Panc1 (cell line): Measurements from ENCODE around the gene GDF7. TPM values are rescaled to one million over a fixed set of nuclear protein-coding genes. Genes with fewer than 3 reads are reported as not detected.
A peak's percentile ranks its signal among the peaks of the same experiment; 100 is the strongest.

Experiments used
- ATAC-seq: fragments of 200-7000 bp; cut with Tn5 transposase; 2 replicates; pipeline ENCODE4 v1.9.1; 2020; ENCODE audit warnings: mild to moderate bottlenecking, moderate library complexity
- BruUV-seq: library from RNA; stranded (reverse); fragments of 400-500 nt; replicated peaks from 2 replicates; lab custom pipeline; 2021; lab: Mats Ljungman, UMichigan
- CTCF ChIA-PET: fragments of 300-600 bp; sonication (Branson Sonifier 250); formaldehyde crosslinking; loops from one replicate; lab custom pipeline; 2022; ENCODE audit warnings: antibody characterized with exemption; lab: Charles Lee
- POLR2A ChIA-PET: fragments of 300-600 bp; sonication (Branson Sonifier 250); formaldehyde crosslinking; loops from one replicate; lab custom pipeline; 2022; ENCODE audit warnings: antibody characterized with exemption; lab: Charles Lee
- DNase-seq: peaks from one replicate; pipeline ENCODE4 v3.0.0-alpha.2; 2010; ENCODE audit warnings: low read depth, low spot score
- H3K27ac ChIP-seq: 2 replicates; pipeline ENCODE4 v1.5.1; 2011; ENCODE audit warnings: mild to moderate bottlenecking, low read length, inconsistent platforms
- H3K27me3 ChIP-seq: fragments of 200-500 bp; sonication (Bioruptor generic); 2 replicates; pipeline ENCODE4 v1.6.0; 2014; ENCODE audit warnings: low read length, inconsistent platforms; ENCODE audit not compliant: control insufficient read depth, insufficient read depth
- H3K36me3 ChIP-seq: fragments of 200-500 bp; sonication (Bioruptor generic); 2 replicates; pipeline ENCODE4 v1.5.1; 2014; ENCODE audit warnings: inconsistent platforms, mild to moderate bottlenecking, low read length, moderate library complexity; ENCODE audit not compliant: control insufficient read depth, insufficient read depth
- H3K4me1 ChIP-seq: 2 replicates; pipeline ENCODE4 v1.5.1; 2011; ENCODE audit warnings: inconsistent platforms, mild to moderate bottlenecking, low read length, moderate library complexity; ENCODE audit not compliant: control insufficient read depth, insufficient read depth
- H3K4me3 ChIP-seq, 2 experiments: 2 replicates each; pipeline ENCODE4 v1.5.1; 2011 to 2012; ENCODE audit warnings: low read depth in 2 of 2, low read length in 2 of 2, mild to moderate bottlenecking in 2 of 2, inconsistent platforms in 1 of 2, moderate library complexity in 1 of 2
- H3K9me3 ChIP-seq: fragments of 200-500 bp; sonication (Bioruptor generic); 2 replicates; pipeline ENCODE4 v1.5.1; 2014; ENCODE audit warnings: low read depth, mild to moderate bottlenecking, inconsistent platforms, low read length, moderate library complexity; ENCODE audit not compliant: control insufficient read depth, insufficient read depth
- CTCF ChIP-seq: fragments of 450-650 bp; IDR thresholded peaks from 2 replicates; pipeline ENCODE4 v1.5.1; 2017; ENCODE audit warnings: mild to moderate bottlenecking
- POLR2AphosphoS5 ChIP-seq: IDR thresholded peaks from 2 replicates; pipeline ENCODE4 v1.6.1; 2012; ENCODE audit warnings: mild to moderate bottlenecking, low read depth, low read length, moderate library complexity
- REST ChIP-seq, 2 experiments: IDR thresholded peaks; 2 replicates each; pipeline ENCODE4 v1.6.1; 2011 to 2012; ENCODE audit warnings: low read depth in 2 of 2, control low read depth in 1 of 2, low read length in 1 of 2, mild to moderate bottlenecking in 1 of 2, moderate library complexity in 1 of 2; ENCODE audit not compliant: insufficient read depth in 1 of 2
- SIN3A ChIP-seq: IDR thresholded peaks from 2 replicates; pipeline ENCODE4 v1.6.1; 2012; ENCODE audit warnings: low read depth, mild to moderate bottlenecking, low read length, moderate library complexity, borderline replicate concordance; ENCODE audit not compliant: insufficient read depth
- TCF7L2 ChIP-seq: IDR thresholded peaks from 2 replicates; pipeline ENCODE4 v1.6.1; 2011; ENCODE audit warnings: mild to moderate bottlenecking, low read depth, low read length, inconsistent platforms
- in situ Hi-C: cut with HindIII; loops from 2 replicates; pipeline ENCODE4 v1.10.0; 2016; ENCODE audit warnings: low sequenced_read_pairs, low pct_unique_long_range_greater_than_20kb
- intact Hi-C: fragments of 100-400 bp; cut with micrococcal nuclease; formaldehyde crosslinking; loops from one replicate; pipeline ENCODE4 v1.10.0; 2022; ENCODE audit not compliant: unreplicated experiment
- total RNA-seq: library from RNA; stranded (reverse); gene quantifications from one replicate; pipeline ENCODE4 v1.2.1, GENCODE V29; 2021; ENCODE audit not compliant: unreplicated experiment

GDF7 gene
- total RNA-seq, 1 experiment from 2014 or later, result not detected

- BruUV-seq, result no TSS peak
- in situ Hi-C loops (loop anchor here (25.0 kb wide), 1 partner anchor 213 kb away; the partner anchor contains the start of gene RHOB), intact Hi-C loops (loop anchor here (5.0 kb wide), 1 partner anchor 208 kb away; no protein-coding TSS in a partner anchor)
- Histone ChIP-seq H3K4me3 (peak overlapping the region; percentile 87 to 93), H3K36me3 (no peaks in the 10 kb centered on the region), H3K9me3 (no peaks in the 10 kb centered on the region), H3K27ac (peak overlapping the region; percentile 78), H3K27me3 (no peaks in the 10 kb centered on the region), H3K4me1 (peaks cover 9% of the 10 kb centered on the region)
- ChIA-PET CTCF (interaction anchor here (1.0 kb wide), 1 partner anchor 164 kb away, joined by 3 read pairs; no protein-coding TSS in a partner anchor), POLR2A (no interaction called here)
- TF ChIP-seq CTCF, result no peak
- TF ChIP-seq SIN3A, result no peak
- no peak for TF ChIP-seq POLR2AphosphoS5
- TF ChIP-seq REST (IDR thresholded peaks at IDR 0.05; ENCODE audit: insufficient read depth in 1 of 2, low read depth in 2 of 2, low read length in 1 of 2), result no peak
- TF ChIP-seq TCF7L2, result no peak
- no peak for ATAC-seq
- no peak for DNase-seq
These were observed 17.0 kb upstream of the GDF7 start for GRCh38 chr2:20649976-20650375.

GRCh38 chr2:20650393-20650876 lies 16.5 kb upstream of the GDF7 start:
- ChIA-PET CTCF (interaction anchor here (1.0 kb wide), 2 partner anchors 165 to 239 kb away, joined by 3 read pairs; no protein-coding TSS in a partner anchor), POLR2A (interaction anchor here (0.6 kb wide), 1 partner anchor 203 kb away, joined by 5 read pairs; no protein-coding TSS in a partner anchor)
- TF ChIP-seq REST (IDR thresholded peaks at IDR 0.05; ENCODE audit: insufficient read depth in 1 of 2, low read depth in 2 of 2, low read length in 1 of 2) (no peak), POLR2AphosphoS5 (no peak), CTCF (no peak), SIN3A (no peak), TCF7L2 (no peak)
- intact Hi-C loops, result loop anchor here (5.0 kb wide), 1 partner anchor 208 kb away; no protein-coding TSS in a partner anchor
- no peaks in the 10 kb centered on the region for H3K36me3 ChIP-seq
- H3K4me1 ChIP-seq, result peaks cover 9% of the 10 kb centered on the region
- BruUV-seq, result no TSS peak
- H3K4me3 ChIP-seq, result peak overlapping the region; percentile 87 to 93
- in situ Hi-C loops, result no loop called here
- H3K27me3 ChIP-seq, result no peaks in the 10 kb centered on the region
- ATAC-seq (peak; percentile 27), DNase-seq (no peak)
- H3K27ac ChIP-seq, result peak overlapping the region; percentile 78
- no peaks in the 10 kb centered on the region for H3K9me3 ChIP-seq
